GM12873 (cell line): Measurements from ENCODE around the gene GRHL1.

ENCODE experiments used
- CTCF ChIP-seq: IDR thresholded peaks from 2 replicates; pipeline ENCODE4 v1.5.1; 2012; ENCODE audit warnings: low read depth, mild to moderate bottlenecking, moderate library complexity, low read length, control low read depth; ENCODE audit not compliant: insufficient read depth; ENCODE audit errors: missing control alignments

The GRHL1 gene

GRCh38 chr2:9941996-9942390 is 9.5 kb upstream of the GRHL1 start:
- TF ChIP-seq CTCF = no peak

DNA sequence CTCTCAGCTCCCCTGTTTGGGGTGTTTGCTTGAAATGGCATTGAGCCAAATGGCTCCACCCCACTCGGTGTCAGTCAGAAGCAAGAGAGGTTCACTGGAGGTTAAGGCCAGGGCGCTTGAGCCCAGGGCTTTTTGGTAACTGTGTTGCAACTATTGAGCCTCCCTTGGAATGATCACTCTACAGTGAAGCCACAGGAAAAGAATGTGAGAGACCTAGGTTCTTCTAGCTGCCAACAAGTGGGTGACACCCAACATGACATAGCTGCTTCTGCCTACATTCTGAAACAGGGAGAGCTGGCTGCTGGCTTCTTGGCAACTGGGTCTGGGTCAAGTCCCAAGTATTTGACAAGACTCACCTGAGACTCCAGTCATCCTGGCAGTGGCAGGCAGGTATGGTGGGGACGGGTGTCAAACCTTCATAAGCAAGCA is 7.1 kb upstream of the GRHL1 start:
- TF ChIP-seq CTCF = no peak

DNA sequence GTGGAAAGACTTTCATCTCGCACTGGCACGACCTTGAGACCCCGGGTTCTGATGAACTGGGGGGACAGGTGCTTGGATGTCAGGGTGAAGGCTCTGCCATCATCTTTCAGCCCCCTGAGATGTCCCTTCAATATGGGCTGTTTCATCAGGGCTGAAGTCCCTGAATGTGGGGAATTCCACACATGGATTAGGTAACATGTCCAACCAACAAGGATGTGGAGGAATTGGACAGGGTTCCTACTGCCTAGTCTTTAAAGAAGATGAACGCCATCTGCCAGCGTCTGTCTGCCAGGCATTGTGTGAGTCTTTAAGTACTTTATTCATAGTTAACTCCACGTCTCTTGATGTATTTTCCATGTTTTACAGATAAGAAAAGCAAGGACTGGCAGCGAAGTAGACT is 5.9 kb upstream of the GRHL1 start:
- no peak for TF ChIP-seq CTCF

- TF ChIP-seq CTCF = no peak
Observed at GRCh38 chr2:9946076-9946475, 5.4 kb upstream of the GRHL1 start.

DNA sequence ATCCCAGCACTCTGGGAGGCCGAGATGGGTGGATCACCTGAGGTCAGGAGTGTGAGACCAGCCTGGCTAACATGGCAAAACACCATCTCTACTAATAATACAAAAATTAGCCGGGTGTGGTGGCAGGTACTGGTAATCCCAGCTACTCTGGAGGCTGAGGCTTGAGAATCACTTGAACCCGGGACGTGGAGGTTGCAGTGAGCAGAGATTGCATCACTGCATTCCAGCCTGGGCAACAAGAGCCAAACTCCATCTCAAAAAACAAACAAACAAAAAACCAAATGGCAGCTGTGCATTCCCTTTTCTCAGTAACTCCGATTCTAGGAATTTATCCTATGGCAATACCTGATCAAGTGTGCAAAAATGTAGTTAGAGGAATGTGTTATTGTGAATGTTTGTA is 4.7 kb upstream of the GRHL1 start:
- no peak for TF ChIP-seq CTCF

GRCh38 chr2:9948721-9949120 is 2.8 kb upstream of the GRHL1 start:
- no peak for TF ChIP-seq CTCF

GRCh38 chr2:9949239-9949991 is 2.1 kb upstream of the GRHL1 start:
- TF ChIP-seq CTCF = no peak
